SK-N-SH (cell line): ENCODE measurements around the gene GPR34. TPM values are rescaled to one million over a fixed set of nuclear protein-coding genes. Genes with fewer than 3 reads are reported as not detected.

Experiments used
- CTCF ChIA-PET: fragments of 300-600, 350-600 bp; formaldehyde crosslinking; extraction: SDS; loops from one replicate; lab custom pipeline; 2021; lab: Yijun Ruan, JAX
- POLR2A ChIA-PET: fragments of 350-600 bp; sonication (Branson Sonifier 250); formaldehyde crosslinking; extraction: SDS; loops from one replicate; lab custom pipeline; 2020; ENCODE audit warnings: antibody characterized with exemption, inconsistent platforms; lab: Yijun Ruan, JAX
- DNase-seq: peaks from one replicate; pipeline ENCODE4 v3.0.0; 2012
- H2AFZ ChIP-seq: fragments of 200-600 bp; sonication (generic); 2 replicates; pipeline ENCODE4 v1.8.1; 2016; ENCODE audit warnings: antibody characterized with exemption, mild to moderate bottlenecking, low read depth
- H3F3A ChIP-seq: fragments of 200-600 bp; sonication (generic); replicated peaks from 2 replicates; pipeline ENCODE3; 2016; ENCODE audit warnings: antibody characterized with exemption, mild to moderate bottlenecking; ENCODE audit not compliant: insufficient read depth
- H3K27ac ChIP-seq, 2 experiments: fragments of 200-500 bp in 1 of 2; fragments of 200-600 bp in 1 of 2; sonication (Bioruptor generic) in 1 of 2; sonication (generic), shearing (Covaris generic) in 1 of 2; 2 replicates each; pipeline versions ENCODE4 v1.5.1 to v1.6.1; 2014 to 2016; ENCODE audit warnings: low read depth in 2 of 2, inconsistent platforms in 1 of 2, low read length in 1 of 2, mild to moderate bottlenecking in 1 of 2, mixed read lengths in 1 of 2
- H3K27me3 ChIP-seq: fragments of 200-600 bp; sonication (generic), shearing (Covaris generic); 2 replicates; pipeline ENCODE4 v1.6.1; 2016; ENCODE audit warnings: mixed run types; ENCODE audit not compliant: insufficient read depth
- H3K36me3 ChIP-seq, 2 experiments: fragments of 200-500 bp in 1 of 2; fragments of 200-600 bp in 1 of 2; sonication (Bioruptor generic) in 1 of 2; sonication (generic) in 1 of 2; replicated peaks in 1 of 2; 2 replicates each; pipeline versions ENCODE3 to v1.5.1; 2014 to 2016; ENCODE audit warnings: low read length in 1 of 2, mild to moderate bottlenecking in 1 of 2; ENCODE audit not compliant: insufficient read depth in 2 of 2, control insufficient read depth in 1 of 2
- H3K4me1 ChIP-seq, 2 experiments: fragments of 200-500 bp in 1 of 2; fragments of 200-600 bp in 1 of 2; sonication (Bioruptor generic) in 1 of 2; sonication (generic), shearing (Covaris generic) in 1 of 2; 2 replicates each; pipeline versions ENCODE4 v1.5.1 to v1.6.1; 2014 to 2016; ENCODE audit warnings: low read depth in 1 of 2, low read length in 1 of 2, mixed run types in 1 of 2; ENCODE audit not compliant: insufficient read depth in 2 of 2, control insufficient read depth in 1 of 2
- H3K4me2 ChIP-seq: fragments of 200-600 bp; sonication (generic), shearing (Covaris generic); 2 replicates; pipeline ENCODE4 v1.6.1; 2017; ENCODE audit warnings: mixed run types
- H3K4me3 ChIP-seq, 2 experiments: fragments of 200-500 bp in 1 of 2; fragments of 200-600 bp in 1 of 2; sonication (Bioruptor generic) in 1 of 2; sonication (generic), shearing (Covaris generic) in 1 of 2; 2 replicates each; pipeline versions ENCODE4 v1.5.1 to v1.8.1; 2014 to 2016; ENCODE audit warnings: low read depth in 2 of 2, inconsistent platforms in 1 of 2, low read length in 1 of 2, mild to moderate bottlenecking in 1 of 2, mixed read lengths in 1 of 2, moderate library complexity in 1 of 2
- H3K79me2 ChIP-seq: fragments of 200-600 bp; sonication (generic); 2 replicates; pipeline ENCODE4 v1.8.1; 2017; ENCODE audit warnings: mild to moderate bottlenecking; ENCODE audit not compliant: insufficient read depth
- H3K9ac ChIP-seq: fragments of 200-600 bp; sonication (generic); 2 replicates; pipeline ENCODE4 v1.6.1; 2017; ENCODE audit warnings: mixed run types
- H3K9me2 ChIP-seq: fragments of 200-600 bp; sonication (generic); 2 replicates; pipeline ENCODE4 v1.6.1; 2017; ENCODE audit warnings: mixed run types
- H3K9me3 ChIP-seq: fragments of 200-600 bp; sonication (generic); 2 replicates; pipeline ENCODE4 v1.6.1; 2017; ENCODE audit warnings: mixed run types, mild to moderate bottlenecking, moderate library complexity
- H4K20me1 ChIP-seq: fragments of 200-600 bp; sonication (generic); 2 replicates; pipeline ENCODE4 v1.6.1; 2017; ENCODE audit warnings: mild to moderate bottlenecking, mixed run types; ENCODE audit not compliant: insufficient read depth
- EP300 ChIP-seq, 2 experiments: IDR thresholded peaks; 2 replicates each; pipeline versions ENCODE4 v1.4.0 to v1.6.1; 2012; ENCODE audit warnings: borderline replicate concordance in 1 of 2, low read depth in 1 of 2, low read length in 1 of 2
- EZH2phosphoT487 ChIP-seq: fragments of 200-600 bp; sonication (generic); IDR thresholded peaks from 2 replicates; pipeline ENCODE4 v1.6.1; 2017; ENCODE audit warnings: low read depth, mixed run types, mild to moderate bottlenecking, antibody characterized with exemption, moderate library complexity, borderline replicate concordance
- FOSL2 ChIP-seq: IDR thresholded peaks from 2 replicates; pipeline ENCODE4 v1.4.0; 2012; ENCODE audit warnings: low read depth, mild to moderate bottlenecking, moderate library complexity, borderline replicate concordance
- FOXJ3 ChIP-seq: sonication (generic); formaldehyde crosslinking; IDR thresholded peaks from 2 replicates; pipeline ENCODE4 v1.5.1; 2020; ENCODE audit warnings: mild to moderate bottlenecking, missing genetic modification reagents
- FOXM1 ChIP-seq: IDR thresholded peaks from 2 replicates; pipeline ENCODE4 v1.4.0; 2012; ENCODE audit warnings: low read depth, mild to moderate bottlenecking
- GABPA ChIP-seq: IDR thresholded peaks from 2 replicates; pipeline ENCODE4 v1.4.0; 2012; ENCODE audit warnings: low read depth, mild to moderate bottlenecking
- MEF2A ChIP-seq: IDR thresholded peaks from 2 replicates; pipeline ENCODE4 v1.4.0; 2012; ENCODE audit warnings: low read depth, borderline replicate concordance
- POLR2AphosphoS5 ChIP-seq: IDR thresholded peaks from 2 replicates; pipeline ENCODE4 v1.6.1; 2012; ENCODE audit warnings: low read depth, low read length
- RCOR1 ChIP-seq: fragments of 150-350 bp; IDR thresholded peaks from 2 replicates; pipeline ENCODE4 v1.6.1; 2017; ENCODE audit warnings: antibody characterized with exemption, low read length
- SMC3 ChIP-seq: IDR thresholded peaks from 2 replicates; pipeline ENCODE4 v1.6.1; 2012; ENCODE audit warnings: low read depth, low read length, improper control_type of control experiment
- TAF1 ChIP-seq: IDR thresholded peaks from 2 replicates; pipeline ENCODE4 v1.6.1; 2012; ENCODE audit warnings: low read depth, mild to moderate bottlenecking, low read length, moderate library complexity, borderline replicate concordance
- TCF12 ChIP-seq: IDR thresholded peaks from 2 replicates; pipeline ENCODE4 v1.4.0; 2012
- TEAD4 ChIP-seq: IDR thresholded peaks from 2 replicates; pipeline ENCODE4 v1.4.0; 2012; ENCODE audit warnings: mild to moderate bottlenecking, borderline replicate concordance; ENCODE audit not compliant: insufficient read depth
- YY1 ChIP-seq: IDR thresholded peaks from 2 replicates; pipeline ENCODE4 v1.4.0; 2012; ENCODE audit warnings: low read depth, mild to moderate bottlenecking
- polyA plus RNA-seq, 3 experiments: library from polyadenylated mRNA; depleted of rRNA; stranded (reverse); fragments of >200 nt; gene quantifications; 2 replicates each; pipeline ENCODE4 v1.2.3, GENCODE V29; 2012
- TF ChIP-seq, protein P1 (sequence below): IDR thresholded peaks from 2 replicates; pipeline ENCODE4 v1.6.1; 2012; ENCODE audit warnings: mild to moderate bottlenecking, low read depth, low read length, moderate library complexity
- TF ChIP-seq, protein P2 (sequence below): fragments of 200-600 bp; sonication (generic); IDR thresholded peaks from 2 replicates; pipeline ENCODE4 v1.6.1; 2017; ENCODE audit warnings: antibody characterized with exemption, mild to moderate bottlenecking, moderate library complexity
- TF ChIP-seq, protein P3 (sequence below): IDR thresholded peaks from 2 replicates; pipeline ENCODE4; 2012
- TF ChIP-seq, protein P4 (sequence below): IDR thresholded peaks from 2 replicates; pipeline ENCODE4 v1.4.0; 2012; ENCODE audit warnings: low read depth
- TF ChIP-seq, protein P5 (sequence below): IDR thresholded peaks from 2 replicates; pipeline ENCODE4 v1.4.0; 2012; ENCODE audit warnings: low read depth, borderline replicate concordance

The GPR34 gene
- polyA plus RNA-seq, 1 of the 3 experiments (the other 2 are of a cell fraction), result not detected

DNA sequence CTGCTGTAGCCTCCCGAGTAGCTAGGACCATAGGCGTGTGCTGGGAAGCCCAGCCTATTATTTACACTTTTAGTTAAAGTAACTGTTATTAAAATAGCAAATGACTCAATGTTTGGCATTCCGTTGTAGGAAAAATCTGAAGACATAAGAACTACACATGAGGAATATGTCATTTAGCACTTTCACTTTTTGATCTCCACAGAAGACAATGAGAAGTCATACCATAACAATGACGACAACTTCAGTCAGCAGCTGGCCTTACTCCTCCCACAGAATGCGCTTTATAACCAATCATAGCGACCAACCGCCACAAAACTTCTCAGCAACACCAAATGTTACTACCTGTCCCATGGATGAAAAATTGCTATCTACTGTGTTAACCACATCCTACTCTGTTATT, 6.7 kb downstream of the GPR34 start (continued):
- no peak for TF ChIP-seq FOXJ3 (CRISPR knock-in tag)
- TF ChIP-seq, all 33 proteins: peak for 0

DNA sequence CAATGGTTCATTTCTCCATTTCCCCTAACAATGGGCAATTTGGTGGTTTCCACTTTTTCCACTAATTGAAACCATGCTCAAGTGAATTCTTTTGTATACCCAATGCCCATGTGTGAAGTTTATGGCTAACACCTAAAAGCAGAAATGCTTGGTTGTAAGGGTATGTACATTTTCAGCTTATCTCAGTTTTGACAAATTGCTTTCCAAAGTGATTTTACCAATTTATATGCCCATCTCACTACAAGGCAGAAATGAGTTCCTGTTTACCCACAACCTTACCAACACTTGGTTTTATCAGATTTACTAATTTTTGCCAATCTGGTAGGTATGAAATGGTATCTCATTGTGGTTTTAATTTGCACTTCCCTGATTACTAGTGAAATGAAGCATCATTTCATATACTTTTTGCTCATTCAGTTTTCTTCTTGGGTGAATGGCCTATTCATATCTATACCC, 14.8 kb downstream of the GPR34 start:
- Histone ChIP-seq H3F3A (no peaks in the 10 kb centered on the region), H3K4me2 (no peak overlapping the region), H3K9me3 (no peaks in the 10 kb centered on the region), H3K4me1 (no peaks in the 10 kb centered on the region; a peak in 1 of 4 replicates), H3K27ac (no peak overlapping the region), H2AFZ (no peak overlapping the region), H3K36me3 (no peaks in the 10 kb centered on the region), H3K27me3 (no peaks in the 10 kb centered on the region), H3K9ac (no peak overlapping the region), H3K79me2 (no peaks in the 10 kb centered on the region), H4K20me1 (no peaks in the 10 kb centered on the region), H3K9me2 (no peaks in the 10 kb centered on the region), H3K4me3 (no peak overlapping the region)
- DNase-seq, result no peak
- CTCF ChIA-PET, result no interaction called here
- POLR2A ChIA-PET, result no interaction called here
- no peak for TF ChIP-seq TCF12
- TF ChIP-seq, protein P1, sequence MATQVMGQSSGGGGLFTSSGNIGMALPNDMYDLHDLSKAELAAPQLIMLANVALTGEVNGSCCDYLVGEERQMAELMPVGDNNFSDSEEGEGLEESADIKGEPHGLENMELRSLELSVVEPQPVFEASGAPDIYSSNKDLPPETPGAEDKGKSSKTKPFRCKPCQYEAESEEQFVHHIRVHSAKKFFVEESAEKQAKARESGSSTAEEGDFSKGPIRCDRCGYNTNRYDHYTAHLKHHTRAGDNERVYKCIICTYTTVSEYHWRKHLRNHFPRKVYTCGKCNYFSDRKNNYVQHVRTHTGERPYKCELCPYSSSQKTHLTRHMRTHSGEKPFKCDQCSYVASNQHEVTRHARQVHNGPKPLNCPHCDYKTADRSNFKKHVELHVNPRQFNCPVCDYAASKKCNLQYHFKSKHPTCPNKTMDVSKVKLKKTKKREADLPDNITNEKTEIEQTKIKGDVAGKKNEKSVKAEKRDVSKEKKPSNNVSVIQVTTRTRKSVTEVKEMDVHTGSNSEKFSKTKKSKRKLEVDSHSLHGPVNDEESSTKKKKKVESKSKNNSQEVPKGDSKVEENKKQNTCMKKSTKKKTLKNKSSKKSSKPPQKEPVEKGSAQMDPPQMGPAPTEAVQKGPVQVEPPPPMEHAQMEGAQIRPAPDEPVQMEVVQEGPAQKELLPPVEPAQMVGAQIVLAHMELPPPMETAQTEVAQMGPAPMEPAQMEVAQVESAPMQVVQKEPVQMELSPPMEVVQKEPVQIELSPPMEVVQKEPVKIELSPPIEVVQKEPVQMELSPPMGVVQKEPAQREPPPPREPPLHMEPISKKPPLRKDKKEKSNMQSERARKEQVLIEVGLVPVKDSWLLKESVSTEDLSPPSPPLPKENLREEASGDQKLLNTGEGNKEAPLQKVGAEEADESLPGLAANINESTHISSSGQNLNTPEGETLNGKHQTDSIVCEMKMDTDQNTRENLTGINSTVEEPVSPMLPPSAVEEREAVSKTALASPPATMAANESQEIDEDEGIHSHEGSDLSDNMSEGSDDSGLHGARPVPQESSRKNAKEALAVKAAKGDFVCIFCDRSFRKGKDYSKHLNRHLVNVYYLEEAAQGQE, result no peak
- TF ChIP-seq TEAD4, result no peak
- no peak for TF ChIP-seq SMC3
- no peak for TF ChIP-seq POLR2AphosphoS5
- TF ChIP-seq YY1, result no peak
- TF ChIP-seq FOXM1, result no peak
- no peak for TF ChIP-seq TAF1
- no peak for TF ChIP-seq EP300 (IDR thresholded peaks at IDR 0.05; ENCODE audit: borderline replicate concordance in 1 of 2, low read depth in 1 of 2, low read length in 1 of 2)
- TF ChIP-seq, protein P2, sequence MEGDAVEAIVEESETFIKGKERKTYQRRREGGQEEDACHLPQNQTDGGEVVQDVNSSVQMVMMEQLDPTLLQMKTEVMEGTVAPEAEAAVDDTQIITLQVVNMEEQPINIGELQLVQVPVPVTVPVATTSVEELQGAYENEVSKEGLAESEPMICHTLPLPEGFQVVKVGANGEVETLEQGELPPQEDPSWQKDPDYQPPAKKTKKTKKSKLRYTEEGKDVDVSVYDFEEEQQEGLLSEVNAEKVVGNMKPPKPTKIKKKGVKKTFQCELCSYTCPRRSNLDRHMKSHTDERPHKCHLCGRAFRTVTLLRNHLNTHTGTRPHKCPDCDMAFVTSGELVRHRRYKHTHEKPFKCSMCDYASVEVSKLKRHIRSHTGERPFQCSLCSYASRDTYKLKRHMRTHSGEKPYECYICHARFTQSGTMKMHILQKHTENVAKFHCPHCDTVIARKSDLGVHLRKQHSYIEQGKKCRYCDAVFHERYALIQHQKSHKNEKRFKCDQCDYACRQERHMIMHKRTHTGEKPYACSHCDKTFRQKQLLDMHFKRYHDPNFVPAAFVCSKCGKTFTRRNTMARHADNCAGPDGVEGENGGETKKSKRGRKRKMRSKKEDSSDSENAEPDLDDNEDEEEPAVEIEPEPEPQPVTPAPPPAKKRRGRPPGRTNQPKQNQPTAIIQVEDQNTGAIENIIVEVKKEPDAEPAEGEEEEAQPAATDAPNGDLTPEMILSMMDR, result no peak
- no peak for TF ChIP-seq FOXJ3 (CRISPR knock-in tag)
- TF ChIP-seq, protein P3, sequence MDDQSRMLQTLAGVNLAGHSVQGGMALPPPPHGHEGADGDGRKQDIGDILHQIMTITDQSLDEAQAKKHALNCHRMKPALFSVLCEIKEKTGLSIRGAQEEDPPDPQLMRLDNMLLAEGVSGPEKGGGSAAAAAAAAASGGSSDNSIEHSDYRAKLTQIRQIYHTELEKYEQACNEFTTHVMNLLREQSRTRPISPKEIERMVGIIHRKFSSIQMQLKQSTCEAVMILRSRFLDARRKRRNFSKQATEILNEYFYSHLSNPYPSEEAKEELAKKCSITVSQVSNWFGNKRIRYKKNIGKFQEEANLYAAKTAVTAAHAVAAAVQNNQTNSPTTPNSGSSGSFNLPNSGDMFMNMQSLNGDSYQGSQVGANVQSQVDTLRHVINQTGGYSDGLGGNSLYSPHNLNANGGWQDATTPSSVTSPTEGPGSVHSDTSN, result no peak
- no peak for TF ChIP-seq MEF2A
- no peak for TF ChIP-seq EZH2phosphoT487
- TF ChIP-seq, protein P4, sequence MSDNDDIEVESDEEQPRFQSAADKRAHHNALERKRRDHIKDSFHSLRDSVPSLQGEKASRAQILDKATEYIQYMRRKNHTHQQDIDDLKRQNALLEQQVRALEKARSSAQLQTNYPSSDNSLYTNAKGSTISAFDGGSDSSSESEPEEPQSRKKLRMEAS, result no peak
- no peak for TF ChIP-seq RCOR1
- TF ChIP-seq, protein P5, sequence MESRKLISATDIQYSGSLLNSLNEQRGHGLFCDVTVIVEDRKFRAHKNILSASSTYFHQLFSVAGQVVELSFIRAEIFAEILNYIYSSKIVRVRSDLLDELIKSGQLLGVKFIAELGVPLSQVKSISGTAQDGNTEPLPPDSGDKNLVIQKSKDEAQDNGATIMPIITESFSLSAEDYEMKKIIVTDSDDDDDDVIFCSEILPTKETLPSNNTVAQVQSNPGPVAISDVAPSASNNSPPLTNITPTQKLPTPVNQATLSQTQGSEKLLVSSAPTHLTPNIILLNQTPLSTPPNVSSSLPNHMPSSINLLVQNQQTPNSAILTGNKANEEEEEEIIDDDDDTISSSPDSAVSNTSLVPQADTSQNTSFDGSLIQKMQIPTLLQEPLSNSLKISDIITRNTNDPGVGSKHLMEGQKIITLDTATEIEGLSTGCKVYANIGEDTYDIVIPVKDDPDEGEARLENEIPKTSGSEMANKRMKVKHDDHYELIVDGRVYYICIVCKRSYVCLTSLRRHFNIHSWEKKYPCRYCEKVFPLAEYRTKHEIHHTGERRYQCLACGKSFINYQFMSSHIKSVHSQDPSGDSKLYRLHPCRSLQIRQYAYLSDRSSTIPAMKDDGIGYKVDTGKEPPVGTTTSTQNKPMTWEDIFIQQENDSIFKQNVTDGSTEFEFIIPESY, result no peak
- no peak for TF ChIP-seq FOSL2
- no peak for TF ChIP-seq GABPA
